Measurements from ENCODE around the gene SNORC. TPM values are rescaled to one million over a fixed set of nuclear protein-coding genes. Genes with fewer than 3 reads are reported as not detected.

The SNORC gene
- total and polyA plus RNA-seq, 2 experiments from 2014 or later: 2.2 to 7.5 TPM

GRCh38 chr2:232887171-232887850 lies 17.2 kb downstream of the SNORC start:
- H3K27me3 ChIP-seq: no peaks in the 10 kb centered on the region
- no peaks in the 10 kb centered on the region for H3K4me1 ChIP-seq (ENCODE audit: insufficient read depth)
- H4K20me1 ChIP-seq (ENCODE audit: insufficient read depth, poor library complexity, severe bottlenecking): no peaks in the 10 kb centered on the region
- no peak overlapping the region for H2AFZ ChIP-seq
- H3K79me2 ChIP-seq: no peaks in the 10 kb centered on the region
- H3K27ac ChIP-seq: no peak overlapping the region
- H3K4me3 ChIP-seq: no peak overlapping the region
- TF ChIP-seq EZH2 (IDR thresholded peaks at IDR 0.05; ENCODE audit: borderline replicate concordance): no peak
- no peak overlapping the region for H3K4me2 ChIP-seq
- no peaks in the 10 kb centered on the region for H3K36me3 ChIP-seq (replicated peaks; ENCODE audit: insufficient read depth, low read depth)
- 82% methylated on average over 15 of the region's 15 CpGs for WGBS (ENCODE audit: low lambda C conversion rate, missing lambda C conversion rate)
- H3K9me2 ChIP-seq (replicated peaks; ENCODE audit: insufficient read depth): no peaks in the 10 kb centered on the region
- no peaks in the 10 kb centered on the region for H3K9me3 ChIP-seq (ENCODE audit: low read depth)
- DNase-seq (ENCODE audit: low spot score): no peak

- no peaks in the 10 kb centered on the region for H3K79me2 ChIP-seq
- no peaks in the 10 kb centered on the region for H3K27me3 ChIP-seq
- H3K4me3 ChIP-seq: no peak overlapping the region
- H3K9me3 ChIP-seq (ENCODE audit: low read depth): no peaks in the 10 kb centered on the region
- H3K9me2 ChIP-seq (replicated peaks; ENCODE audit: insufficient read depth): no peaks in the 10 kb centered on the region
- H3K4me2 ChIP-seq: no peak overlapping the region
- no peak overlapping the region for H3K27ac ChIP-seq
- no peaks in the 10 kb centered on the region for H3K4me1 ChIP-seq (ENCODE audit: insufficient read depth)
- no peaks in the 10 kb centered on the region for H3K36me3 ChIP-seq (replicated peaks; ENCODE audit: insufficient read depth, low read depth)
- H4K20me1 ChIP-seq (ENCODE audit: insufficient read depth, poor library complexity, severe bottlenecking): no peaks in the 10 kb centered on the region
- peak; percentile 1 for DNase-seq (ENCODE audit: low spot score)
- H2AFZ ChIP-seq: no peak overlapping the region
- WGBS (ENCODE audit: low lambda C conversion rate, missing lambda C conversion rate): 95% methylated on average over 21 of the region's 21 CpGs
- TF ChIP-seq CTCF (IDR thresholded peaks at IDR 0.05; ENCODE audit: poor library complexity): no peak
- TF ChIP-seq EZH2phosphoT487 (IDR thresholded peaks at IDR 0.05; ENCODE audit: low read depth, severe bottlenecking, unreplicated experiment): no peak
- TF ChIP-seq EZH2 (IDR thresholded peaks at IDR 0.05; ENCODE audit: borderline replicate concordance): no peak
Observed at GRCh38 chr2:232888099-232888836, 18.2 kb downstream of the SNORC start.

GRCh38 chr2:232888839-232889529 lies 18.9 kb downstream of the SNORC start:
- no peak overlapping the region for H3K4me2 ChIP-seq
- TF ChIP-seq EZH2 (IDR thresholded peaks at IDR 0.05; ENCODE audit: borderline replicate concordance): no peak
- no peak for TF ChIP-seq EZH2phosphoT487 (IDR thresholded peaks at IDR 0.05; ENCODE audit: low read depth, severe bottlenecking, unreplicated experiment)
- TF ChIP-seq CTCF (IDR thresholded peaks at IDR 0.05; ENCODE audit: poor library complexity): no peak

More at GRCh38 chr2:232888839-232889529, 18.9 kb downstream of the SNORC start:
- H3K79me2 ChIP-seq: no peaks in the 10 kb centered on the region
- H2AFZ ChIP-seq: no peak overlapping the region
- no peaks in the 10 kb centered on the region for H3K27me3 ChIP-seq
- 92% methylated on average over 14 of the region's 14 CpGs for WGBS (ENCODE audit: low lambda C conversion rate, missing lambda C conversion rate)
- no peak overlapping the region for H3K4me3 ChIP-seq
- H4K20me1 ChIP-seq (ENCODE audit: insufficient read depth, poor library complexity, severe bottlenecking): no peaks in the 10 kb centered on the region
- peak; percentile 1 for DNase-seq (ENCODE audit: low spot score)
- H3K4me1 ChIP-seq (ENCODE audit: insufficient read depth): no peaks in the 10 kb centered on the region
- no peaks in the 10 kb centered on the region for H3K36me3 ChIP-seq (replicated peaks; ENCODE audit: insufficient read depth, low read depth)
- no peaks in the 10 kb centered on the region for H3K9me3 ChIP-seq (ENCODE audit: low read depth)
- no peaks in the 10 kb centered on the region for H3K9me2 ChIP-seq (replicated peaks; ENCODE audit: insufficient read depth)
- no peak overlapping the region for H3K27ac ChIP-seq
